Activated CD4-positive, alpha-beta T cell treated with anti-CD3 and anti-CD28 coated beads, Interleukin-10, Interleukin-2, amounts not matched to agents 100 ng/mL and 50 ng/mL, durations not matched to agents 16 hours and 8 hours (primary cell): ENCODE data around the gene GRP.

Source experiments
- DNase-seq: peaks from one replicate; pipeline ENCODE4 v3.0.0-alpha.2; 2020

GRP gene

DNA sequence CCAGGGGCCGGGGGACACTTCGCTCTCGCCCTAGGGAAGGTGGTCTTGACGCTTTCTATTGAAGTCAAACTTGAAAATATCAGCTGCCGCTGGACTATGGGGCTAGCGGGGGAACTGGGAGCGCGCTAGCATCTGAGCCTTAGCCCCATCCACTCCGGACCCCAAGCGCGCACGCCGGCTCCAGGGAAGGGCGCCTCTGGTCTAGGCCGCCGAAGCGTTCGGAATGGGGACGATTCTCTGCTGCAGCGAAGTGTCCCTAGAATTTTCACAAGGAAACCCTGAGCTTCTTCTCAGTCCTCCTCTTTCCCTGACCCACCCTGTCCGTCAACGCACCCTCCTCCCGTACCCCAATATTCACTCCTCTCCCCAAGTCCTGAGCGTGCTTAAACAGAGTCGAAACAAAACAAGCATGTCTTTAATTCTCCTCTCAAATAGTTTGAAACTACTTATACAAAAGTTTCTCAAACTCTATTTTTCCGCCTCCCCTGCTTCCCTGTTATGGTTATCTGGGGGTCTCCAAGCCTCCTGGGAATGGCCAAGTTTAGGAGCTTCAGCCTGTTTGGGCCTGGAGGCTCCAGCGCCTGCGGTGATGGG lies 48.3 kb downstream of the GRP start:
- DNase-seq, result no peak

DNA sequence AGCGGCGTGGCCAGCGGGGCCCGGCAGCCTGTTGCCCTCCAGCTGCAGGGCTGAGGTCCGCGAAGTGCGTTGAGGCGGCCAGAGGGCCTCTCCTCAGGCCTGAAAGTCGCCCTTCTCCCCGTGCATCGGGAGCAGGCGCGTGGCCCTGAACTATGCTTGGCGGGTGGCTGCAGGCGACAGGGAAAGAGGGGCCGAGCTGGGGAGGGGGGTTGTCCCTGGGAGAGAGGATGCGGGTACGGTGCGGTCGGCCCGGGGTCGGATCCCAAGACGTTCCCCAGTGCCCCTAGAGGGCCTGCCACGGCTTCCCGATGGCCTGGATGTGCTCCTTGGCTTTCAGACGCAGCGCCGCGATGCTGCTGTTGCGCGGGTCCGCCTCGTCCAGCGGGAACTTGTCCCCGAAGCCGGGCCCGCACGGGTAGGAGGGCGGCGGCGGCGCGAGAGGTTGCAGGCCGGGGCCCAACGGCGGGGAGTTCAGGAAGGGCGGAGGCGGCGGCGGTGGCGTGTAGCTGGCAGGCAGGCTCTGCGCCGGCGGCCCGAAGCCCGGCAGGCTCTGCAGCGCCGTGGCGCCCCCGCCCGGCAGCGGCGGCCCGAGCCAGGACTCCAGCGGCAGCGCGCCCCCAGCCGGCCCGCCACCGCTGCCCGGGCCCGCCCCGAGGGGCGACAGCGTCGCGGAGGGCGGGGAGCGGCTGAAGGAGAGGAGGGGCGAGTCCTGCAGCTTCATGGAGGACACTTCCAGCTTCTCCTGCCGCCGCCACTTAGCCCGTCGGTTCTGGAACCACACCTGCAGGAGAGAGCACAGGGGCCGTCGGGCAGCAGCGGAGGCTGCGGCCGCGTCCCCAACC lies 49.0 kb downstream of the GRP start:
- peak; percentile 71 for DNase-seq

DNA sequence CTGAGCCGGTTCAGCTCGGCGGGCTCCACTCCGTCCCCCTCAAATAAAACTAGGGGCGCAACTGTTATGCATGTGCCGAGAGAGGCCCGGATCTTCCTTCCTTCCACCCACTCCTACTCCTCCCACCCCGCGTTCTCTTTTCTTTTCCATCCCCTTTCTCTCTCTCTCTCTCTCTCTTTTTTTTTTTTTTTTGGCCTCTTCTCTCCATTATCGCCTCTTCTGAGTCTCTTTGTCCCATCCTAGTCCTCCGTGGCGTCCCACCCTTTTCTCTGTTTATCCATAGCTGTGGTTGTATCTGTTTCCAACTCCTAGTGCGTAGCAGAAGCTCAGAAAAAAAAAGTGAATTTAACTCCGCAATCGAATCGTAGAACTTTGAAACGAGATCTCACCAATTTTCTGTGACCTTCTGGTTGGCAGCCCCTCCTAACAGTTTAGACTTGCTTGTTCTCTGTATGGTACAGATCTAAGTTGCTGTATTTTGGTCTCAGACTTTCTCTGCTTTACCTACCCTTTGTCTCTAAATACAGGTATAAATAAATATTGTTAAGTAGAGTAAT lies 49.7 kb downstream of the GRP start:
- no peak for DNase-seq

DNA sequence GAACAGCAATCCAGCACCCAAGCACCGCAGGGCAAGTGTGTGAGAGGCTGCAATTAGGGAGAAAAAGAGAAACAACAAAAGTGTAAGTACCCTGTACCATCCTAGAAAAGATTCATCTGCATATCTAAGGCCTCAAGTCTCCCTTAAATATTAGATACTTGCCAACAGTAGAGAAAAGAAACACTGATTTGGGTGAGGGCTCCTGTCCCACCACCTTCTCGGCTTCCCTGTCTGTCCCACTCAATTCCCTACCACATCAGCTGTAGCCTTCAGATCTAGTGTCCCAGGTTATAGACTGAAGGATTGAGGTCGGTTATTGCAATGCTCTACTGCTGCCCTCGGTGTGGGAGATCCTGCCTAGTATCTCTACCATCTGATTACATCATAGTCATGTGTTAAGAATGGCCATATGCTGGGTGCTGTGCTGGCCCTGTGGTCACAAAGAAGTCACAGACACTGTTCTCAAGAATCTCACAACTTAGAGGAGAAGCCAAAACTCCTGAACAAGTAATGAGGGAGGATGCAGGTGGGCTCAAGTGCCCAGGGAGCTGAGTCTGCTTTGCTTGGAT lies 50.8 kb downstream of the GRP start:
- DNase-seq, result no peak

DNA sequence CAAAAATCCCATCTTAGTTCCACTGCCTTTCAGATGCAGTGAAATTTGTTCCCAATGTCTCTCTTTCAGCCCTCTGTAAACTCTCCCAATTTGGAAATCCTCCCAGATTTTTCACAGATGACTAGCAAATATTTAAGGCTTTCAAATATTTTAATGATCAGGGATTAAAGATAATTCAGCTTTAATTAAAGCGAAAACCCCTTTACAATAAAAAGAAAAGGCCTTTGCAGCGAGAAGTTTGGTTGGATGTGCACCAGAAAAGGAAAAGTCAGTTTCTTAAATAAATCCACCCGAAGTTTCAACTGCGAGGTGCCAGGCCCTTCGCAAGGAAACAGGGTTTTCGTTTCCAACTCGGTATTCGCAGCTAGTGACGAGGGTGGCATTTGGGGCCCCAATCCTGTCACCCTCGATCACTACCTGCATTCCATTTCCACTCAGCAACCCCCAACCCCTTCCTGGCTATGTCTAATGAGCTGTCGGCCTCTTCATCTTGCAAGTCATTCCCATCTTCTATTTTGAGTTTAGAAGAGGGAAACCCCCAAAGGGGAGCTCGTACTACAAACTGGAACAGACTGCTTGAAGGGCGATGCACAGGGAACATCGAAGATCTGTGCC lies 51.8 kb downstream of the GRP start:
- DNase-seq, result no peak

DNA sequence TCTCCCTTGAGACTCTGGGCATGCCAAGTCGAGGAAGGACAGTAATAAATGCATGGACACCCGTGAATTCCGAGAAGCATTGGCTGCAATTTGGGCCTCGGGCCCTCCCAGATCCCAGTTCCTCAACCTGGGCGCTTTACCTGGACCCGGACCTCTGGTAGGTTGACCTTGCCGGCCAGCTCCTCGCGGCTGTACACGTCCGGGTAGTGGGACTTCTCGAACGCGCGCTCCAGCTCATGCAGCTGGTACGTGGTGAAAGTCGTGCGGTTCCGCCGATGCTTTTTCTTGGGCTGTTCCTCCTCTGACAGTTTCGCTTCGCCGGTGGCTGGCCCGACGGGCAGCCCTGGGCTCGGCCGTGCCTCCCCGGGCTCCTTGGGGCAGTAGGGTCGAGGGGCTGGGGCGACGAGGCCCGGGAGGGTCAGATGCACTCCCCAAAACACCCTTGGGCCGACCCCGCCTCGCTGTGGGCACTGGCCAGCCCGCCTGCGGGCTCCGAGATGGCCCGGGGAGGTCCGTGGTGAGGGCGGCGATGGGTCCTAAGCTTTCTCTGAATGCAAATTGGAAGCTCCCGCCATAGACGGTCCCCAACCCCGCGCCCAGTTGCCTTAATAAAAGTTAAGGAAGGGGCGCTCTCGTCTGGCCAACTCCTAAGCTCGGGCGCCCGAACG lies 52.4 kb downstream of the GRP start:
- no peak for DNase-seq

DNA sequence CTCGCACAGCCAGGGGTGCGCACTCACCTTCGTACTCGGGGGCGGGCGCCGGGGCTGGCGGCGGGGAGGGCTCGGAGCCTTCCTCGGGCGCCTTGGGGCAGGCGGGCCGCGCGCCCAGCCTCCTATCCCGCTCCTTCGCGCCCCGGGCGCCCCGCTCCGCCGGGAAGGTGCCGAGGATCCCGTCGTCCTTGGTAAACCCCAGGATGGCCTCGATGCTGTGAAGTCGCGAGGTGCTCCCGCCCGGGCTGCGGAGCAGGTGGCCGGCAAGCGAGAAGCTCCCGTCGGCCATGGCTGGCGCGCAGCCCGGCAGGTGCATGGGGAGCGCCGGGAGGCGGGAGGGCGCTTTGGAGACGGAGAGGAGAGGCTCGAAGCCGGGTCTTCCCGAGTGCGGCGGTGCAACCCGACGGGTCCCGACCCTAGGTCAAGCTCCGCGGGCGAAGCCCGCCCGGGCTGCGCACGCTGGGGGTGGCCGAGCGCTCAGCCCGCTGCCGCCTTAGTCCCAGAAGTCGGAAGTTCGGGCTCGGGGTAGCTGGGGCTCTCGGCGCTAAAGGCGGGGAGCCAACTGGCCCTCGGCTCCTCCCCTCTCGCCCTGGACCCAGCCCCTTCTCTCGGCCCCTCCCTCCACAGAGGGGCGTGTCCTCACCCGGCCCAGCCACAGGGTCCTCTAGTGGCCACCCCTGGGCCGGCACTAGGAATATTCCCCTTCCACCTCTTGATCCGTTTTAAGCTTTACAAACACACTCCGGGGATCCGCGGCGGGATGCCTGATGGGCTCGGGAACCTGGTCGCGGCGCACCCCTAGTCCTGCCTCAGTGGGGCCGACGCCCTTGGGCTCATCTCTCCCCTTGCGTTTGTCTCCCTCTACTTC lies 53.2 kb downstream of the GRP start, which contains the start of gene RAX:
Gene RAX, minus strand, starts transcription at position 564 of the 868 bp plus-strand sequence. Its CDS starts 248 bp downstream, at position 316.
- peak; percentile 47 for DNase-seq

DNA sequence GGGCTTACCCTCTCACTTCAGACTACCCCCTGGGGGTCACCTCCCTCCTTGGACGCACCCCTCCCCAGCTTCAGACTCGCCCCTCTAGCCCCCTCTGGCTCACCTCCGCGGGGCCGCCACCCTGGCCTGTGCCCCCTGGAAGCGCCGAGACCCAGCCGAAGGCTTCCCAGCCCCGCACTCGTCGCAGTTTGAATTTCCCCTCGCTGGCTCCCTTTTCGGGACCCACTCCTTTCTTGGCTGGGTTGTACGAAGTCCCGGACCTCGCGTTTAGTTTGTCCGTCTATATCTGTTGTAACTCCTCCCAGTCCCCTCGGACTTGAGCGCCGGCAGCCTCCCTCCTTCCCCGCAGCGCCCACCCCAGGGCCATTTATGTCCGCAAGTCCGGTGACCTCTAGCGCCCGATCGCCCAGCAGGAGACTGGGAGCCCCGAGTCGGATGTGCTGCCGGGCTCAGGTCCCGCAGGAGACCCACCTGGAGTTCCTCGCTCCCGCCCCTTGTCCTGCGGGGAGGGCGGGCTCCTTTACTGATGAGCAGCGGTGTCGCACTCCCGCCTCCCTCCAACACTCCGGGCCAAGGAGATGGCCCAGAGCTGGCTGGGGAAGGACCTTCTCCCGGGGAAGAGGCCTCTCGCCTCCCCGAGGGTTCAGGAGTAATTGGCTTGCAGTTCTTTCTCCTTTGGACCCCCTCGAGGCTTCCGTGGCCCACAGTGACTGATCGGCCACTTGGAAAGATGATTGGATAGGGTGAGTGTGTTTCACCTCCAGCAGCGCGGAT lies 54.0 kb downstream of the GRP start:
- DNase-seq, result no peak

DNA sequence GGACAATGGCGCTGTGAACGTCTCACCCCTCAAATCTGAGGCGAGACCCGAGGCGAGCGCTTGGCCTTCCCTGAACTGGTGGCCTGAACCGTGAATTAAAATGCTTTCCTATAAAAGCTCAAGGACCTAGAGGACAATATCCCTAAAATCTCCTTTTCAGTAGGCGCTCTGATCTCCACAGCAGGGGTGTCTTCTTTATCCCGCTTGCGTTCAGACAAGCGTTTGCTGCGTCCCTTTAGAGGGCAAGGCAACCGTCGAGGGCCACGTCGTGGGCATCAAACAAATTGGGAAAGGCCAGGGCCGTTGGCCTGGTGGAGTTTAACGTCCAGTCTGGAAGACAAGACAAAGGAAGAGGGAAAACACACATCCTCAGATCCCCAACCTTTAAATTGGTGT lies 54.6 kb downstream of the GRP start:
- no peak for DNase-seq

DNA sequence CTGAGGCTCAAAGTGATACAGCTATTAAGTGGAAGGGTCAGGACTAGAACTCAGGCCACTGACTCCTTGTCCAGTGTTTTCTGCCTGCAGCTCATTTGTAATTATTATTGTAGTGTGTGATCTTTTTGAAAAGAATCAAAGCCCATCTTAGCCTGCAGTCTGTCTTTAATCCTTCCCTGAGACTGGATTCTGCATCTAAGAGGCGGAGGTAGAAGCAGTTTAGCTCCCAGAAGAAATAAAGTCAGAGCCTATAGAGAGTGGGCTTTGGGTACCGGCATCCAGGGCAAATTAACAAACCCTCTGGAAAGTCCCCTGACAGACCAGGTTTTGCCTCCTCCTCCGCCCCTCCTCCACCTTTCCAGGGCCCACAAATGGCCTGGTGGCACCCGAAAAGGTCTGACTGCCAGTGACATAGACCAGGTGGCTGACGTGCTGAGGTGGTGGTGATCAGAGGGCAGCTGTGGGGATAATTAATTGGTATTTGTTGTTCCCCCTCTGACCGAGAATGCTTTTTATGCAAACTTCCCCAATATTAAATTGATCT lies 55.5 kb downstream of the GRP start:
- DNase-seq, result no peak

DNA sequence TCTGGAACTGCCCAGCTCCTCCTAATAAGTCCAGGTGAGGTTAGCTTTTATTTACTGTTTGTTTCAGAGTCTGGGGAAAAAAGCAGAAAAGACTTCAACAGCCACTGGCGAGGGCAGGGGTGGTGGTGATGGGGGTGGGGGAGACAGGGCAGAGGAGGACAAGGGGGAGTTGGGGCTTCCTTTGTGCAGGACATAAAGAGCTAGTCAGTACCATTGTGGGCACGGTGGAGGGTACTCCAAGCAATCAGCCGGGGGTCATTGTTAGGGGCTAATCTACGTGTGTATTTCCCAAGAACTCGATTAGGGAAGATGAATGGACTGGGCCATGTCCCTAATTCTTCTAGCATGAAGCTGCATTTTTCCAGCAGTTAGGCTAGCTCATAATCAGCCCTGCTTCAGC lies 56.1 kb downstream of the GRP start:
- no peak for DNase-seq

DNA sequence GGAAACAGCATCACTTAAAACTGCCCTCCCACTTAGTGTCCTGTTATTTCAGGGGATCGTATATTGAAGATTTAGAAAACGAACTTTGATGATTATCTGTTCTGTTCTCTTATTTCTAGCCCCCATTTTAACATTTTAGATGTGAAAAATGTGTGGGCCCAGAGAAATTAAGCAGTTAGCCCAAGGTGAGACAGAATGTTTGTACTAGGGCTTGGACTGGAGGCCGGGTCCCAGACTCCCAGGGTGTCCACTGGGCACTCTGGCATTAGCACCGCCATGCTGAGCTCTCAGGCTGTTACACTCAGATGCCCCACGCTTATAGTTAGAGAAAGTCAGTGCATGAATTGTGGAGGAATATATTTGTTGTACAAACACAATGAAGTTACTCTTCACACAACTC lies 58.8 kb downstream of the GRP start:
- DNase-seq, result no peak

DNA sequence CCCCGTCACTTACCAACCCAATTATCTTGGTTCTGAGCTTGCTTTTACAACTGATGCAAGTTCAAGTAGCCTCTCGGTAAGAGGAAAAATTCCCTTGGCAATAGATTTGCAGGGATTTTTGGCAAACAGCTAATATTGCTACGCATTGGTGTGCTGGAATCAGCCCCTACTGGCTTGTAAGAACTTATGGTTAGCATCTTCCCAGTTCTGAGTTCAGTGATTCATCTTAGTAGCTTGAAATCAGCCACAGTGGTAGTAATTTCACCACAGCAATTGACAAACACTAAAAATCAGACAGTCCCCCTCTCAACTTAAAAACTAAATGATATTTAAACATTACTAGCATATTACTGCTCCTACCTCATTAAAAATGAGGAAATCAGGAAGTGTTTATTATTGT lies 59.2 kb downstream of the GRP start:
- peak; percentile 31 for DNase-seq

DNA sequence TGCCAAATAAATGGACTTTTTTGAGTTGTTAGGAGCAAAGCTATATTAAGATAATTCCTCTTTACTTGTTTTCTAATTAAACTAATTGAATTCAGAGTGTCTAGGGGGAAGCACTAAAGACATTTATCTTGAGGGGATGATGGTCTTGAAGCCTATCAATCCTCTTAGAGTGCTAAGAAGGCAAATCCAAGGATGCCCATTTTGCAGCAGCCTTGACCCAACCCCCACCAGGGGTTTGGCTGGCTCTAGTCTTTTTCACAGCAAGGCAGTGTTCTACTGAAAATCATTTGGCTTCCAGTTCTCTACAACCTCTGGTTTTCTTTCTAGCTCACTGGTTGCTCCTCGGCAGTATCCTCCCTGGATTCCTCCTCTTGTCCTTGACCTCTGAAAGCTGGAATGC lies 59.8 kb downstream of the GRP start:
- no peak for DNase-seq
